PC-3 (cell line): ENCODE measurements around the gene SLC1A5.

Experiments
- CTCF ChIP-seq: fragments of 300-600 bp; sonication (generic); conservative IDR thresholded peaks from 2 replicates; pipeline ENCODE4 v1.5.1; 2017; ENCODE audit warnings: antibody characterized with exemption, low read depth, mild to moderate bottlenecking, low read length
- EZH2 ChIP-seq: fragments of 300-600 bp; sonication (generic); IDR thresholded peaks from one replicate; pipeline ENCODE4 v1.6.1; 2017; ENCODE audit warnings: antibody characterized with exemption, mild to moderate bottlenecking, low read length; ENCODE audit not compliant: unreplicated experiment

- TF ChIP-seq EZH2 (no peak), CTCF (no peak)
These were observed 2.5 kb downstream of the SLC1A5 start for GRCh38 chr19:46785980-46786235.
